HG03060 (cell line): ENCODE measurements around the gene GRK7.
A peak's percentile ranks its signal among the peaks of the same experiment; 100 is the strongest.
"Not testable (repeated sequence)": the region's sequence is repeated elsewhere in the genome, so short reads cannot be mapped to it uniquely, and the experiment has no call there.

ENCODE experiments used
- ATAC-seq: cut with Tn5 transposase; IDR thresholded peaks from one replicate; pipeline ENCODE4 v1.9.1; 2021; ENCODE audit warnings: low read depth, moderate number of reproducible peaks; ENCODE audit not compliant: unreplicated experiment

Gene GRK7

DNA sequence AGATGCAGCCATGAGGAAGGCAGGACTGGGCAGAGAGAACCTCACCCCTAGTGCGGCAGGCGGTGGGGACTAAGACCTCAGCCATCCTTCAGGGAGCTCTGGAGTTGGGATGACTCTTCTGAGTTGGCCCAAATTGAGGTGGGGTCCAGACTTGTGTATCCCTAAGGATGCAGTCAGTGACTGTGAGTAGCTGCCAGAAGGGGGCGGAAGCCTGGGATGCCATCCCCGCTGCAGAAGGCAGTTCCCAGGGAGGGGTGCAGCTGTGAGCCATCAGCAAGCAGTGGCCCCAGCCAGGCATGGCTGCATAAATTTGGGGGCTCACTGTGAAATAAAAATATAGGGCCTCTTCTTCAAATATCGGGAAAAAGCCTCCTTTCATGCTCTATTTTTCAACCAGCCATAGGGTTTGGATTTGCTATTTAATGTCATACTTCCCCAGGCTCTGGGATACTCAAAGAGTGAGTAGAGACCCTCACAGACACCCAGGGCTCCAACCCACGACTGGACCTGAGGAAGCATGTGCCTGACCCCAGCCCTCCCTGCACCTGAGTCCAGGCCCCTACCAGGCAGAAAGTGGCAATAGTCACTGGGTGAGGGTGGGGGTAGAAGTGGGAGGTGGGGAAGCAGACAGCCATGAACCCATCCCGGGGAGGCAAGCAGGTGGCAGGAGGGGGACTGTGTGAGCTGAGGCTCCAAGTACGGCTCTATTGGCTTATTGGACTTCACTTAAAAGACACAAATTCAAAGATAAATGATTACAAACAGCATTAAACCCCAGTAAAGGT lies 30.5 kb downstream of the GRK7 start:
- ATAC-seq = no peak

GRCh38 chr3:141795276-141795675 lies 32.1 kb downstream of the GRK7 start:
- ATAC-seq = no peak

DNA sequence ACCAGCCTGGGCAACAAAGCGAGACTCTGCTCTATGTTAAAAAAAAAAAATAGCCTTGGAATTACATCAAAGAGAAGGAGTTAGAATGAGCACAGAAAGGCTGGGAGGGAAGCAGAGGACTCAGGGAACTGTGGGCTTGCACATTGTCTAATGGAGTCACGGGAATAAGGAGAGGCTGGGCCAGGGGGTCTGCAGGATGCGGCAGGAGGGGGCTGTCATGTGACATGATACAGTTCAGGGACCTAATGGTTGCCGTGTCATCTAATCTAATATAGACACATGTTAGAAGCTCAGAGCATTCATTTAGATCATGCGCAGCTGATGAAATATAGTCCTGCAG lies 32.5 kb downstream of the GRK7 start:
- no peak for ATAC-seq

DNA sequence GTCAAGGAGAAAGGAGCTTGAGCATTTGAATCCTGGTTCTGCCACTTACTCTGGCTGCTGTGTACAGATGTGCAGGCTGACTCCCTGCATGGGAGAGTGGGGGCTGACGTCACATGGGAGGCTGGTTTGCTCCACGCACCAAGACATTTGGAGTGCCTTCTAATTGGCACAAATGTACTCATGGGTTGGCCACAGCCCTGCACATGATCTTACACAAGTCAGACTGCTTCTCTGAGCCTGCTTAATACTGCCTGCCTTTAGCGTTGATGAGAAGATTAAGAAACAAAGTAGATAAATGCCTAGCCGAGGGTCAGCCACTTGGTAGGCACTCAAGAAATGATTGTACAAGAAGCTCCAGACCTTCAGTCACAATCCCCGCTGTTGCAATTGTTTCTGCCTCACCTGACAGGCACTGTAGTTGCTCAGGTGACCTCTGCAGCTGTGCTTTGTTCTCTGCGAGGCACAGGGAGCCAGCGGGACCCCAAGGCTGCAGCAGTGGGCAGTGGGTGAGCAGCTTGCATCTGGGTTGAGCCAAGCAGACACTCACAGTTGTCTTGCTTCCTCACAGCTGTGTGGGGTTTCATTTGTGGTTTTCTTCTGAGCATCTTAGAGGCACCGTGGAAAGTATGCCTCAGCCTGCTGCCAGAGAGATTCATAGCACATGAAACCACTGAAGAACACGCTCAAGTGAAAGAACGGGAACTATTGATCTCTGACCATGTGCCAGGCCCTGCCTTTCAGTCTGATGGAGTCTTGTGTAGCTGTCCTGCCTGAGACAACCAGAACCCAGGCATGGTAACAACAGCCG lies 33.1 kb downstream of the GRK7 start:
- peak; percentile 91 for ATAC-seq

DNA sequence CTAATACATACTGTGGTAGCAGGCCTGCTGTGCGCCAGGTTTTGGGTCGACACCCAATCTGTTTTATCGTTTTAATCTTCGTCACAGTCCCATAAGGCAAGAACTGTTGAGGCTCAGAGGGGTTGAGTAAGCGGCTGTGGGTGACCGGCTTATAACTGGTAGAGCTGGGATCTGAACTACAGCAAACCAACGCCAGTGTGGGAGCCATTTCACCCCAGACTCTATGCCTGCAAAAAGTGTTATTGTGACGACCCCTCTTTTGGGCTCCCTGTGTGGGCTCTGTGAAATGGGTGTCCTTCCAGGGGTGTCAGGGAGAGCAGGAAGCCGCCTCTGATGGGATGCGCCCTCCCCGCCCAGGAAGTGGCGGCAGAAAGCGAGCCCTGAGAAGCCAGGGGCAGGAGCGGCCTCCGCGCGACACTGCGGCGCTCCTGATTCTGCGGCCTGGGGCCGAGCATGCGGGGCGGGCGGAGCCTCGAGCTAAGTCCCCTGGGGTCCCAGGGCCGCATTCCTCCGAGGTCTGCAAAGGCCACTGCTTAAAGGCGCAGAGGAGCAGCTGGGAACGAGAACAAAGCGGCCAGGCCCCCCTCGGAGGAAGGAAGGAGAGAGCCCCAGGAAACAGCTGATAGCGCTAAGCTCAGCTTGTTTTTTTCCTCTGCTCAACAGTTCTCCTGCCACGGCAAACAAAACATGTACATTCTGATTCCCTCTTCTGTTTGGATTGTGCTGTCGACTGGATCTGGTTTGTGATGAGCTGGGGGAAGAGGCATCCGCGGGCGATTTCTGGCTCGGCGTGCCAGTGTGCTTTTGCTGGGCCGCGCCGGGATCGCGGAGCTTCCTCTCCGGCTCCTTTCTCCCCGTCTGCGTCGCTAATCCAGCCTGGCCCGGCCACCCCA lies 33.9 kb downstream of the GRK7 start:
- ATAC-seq = peak; percentile 12

DNA sequence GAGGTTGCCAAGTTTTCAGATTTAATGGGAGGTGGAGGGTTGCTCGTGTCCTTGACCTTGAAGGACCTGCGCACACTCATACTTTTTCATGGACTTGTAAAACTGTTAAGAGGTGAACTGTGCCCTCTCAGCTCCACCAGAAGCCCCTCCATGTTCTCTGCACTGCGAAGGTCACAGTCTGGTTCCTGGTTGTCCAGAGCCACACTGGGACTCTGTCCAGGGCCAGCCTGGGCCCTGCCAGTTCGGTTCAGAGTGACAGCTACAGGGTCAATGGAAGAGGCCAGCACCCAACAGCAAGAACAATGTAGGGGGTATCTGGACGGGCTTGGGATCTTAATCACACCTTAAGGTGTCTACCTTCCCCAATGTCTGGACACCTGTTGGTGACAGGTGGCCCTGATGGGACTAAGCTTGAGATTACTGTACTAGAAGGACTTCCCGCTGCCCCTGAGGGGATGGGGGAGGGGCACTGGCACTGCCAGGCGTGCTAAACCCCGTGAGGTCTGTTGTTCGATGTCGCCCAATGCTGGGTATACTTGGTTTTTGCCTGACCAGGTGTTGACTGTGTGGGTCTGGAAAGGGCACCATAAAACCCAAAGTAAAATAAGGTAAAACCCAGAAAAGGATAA lies 34.7 kb downstream of the GRK7 start:
- ATAC-seq = no peak

- ATAC-seq = no peak
These were observed 35.2 kb downstream of the GRK7 start for GRCh38 chr3:141798448-141798845.

DNA sequence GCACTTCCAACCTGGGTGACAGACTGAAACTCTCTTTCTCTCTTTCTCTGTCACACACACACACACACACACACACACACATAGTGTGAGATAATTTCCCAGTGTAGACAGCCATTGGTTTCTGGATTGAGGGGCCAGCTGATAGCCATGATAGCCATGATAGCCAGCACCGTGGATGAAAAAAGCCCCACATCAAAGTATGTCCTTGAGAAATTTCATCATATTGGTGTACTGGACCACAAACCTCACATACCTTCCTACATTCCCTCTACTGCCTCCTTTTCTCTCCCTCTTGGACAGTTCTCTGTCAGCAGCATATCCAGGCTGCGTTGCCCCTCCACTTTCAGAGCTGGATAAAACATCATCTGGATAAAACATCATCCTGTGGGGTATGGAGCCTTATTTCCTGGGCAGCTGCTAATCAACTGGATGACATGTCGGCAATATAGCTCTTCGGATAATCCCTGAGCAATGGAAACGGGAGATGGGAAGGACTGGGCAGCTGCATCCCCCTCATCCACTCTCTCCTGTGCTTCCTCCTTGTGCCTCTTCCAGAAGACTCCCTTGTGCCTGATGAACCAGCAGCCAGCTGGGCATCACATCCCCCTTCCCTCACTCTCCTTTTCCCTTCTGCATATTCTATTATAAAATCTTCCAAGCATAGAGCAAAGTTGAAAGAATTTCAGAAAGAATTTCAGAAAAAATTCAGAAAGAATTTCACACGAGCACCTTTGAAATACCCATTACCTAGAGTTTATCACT lies 39.3 kb downstream of the GRK7 start:
- ATAC-seq = no peak

DNA sequence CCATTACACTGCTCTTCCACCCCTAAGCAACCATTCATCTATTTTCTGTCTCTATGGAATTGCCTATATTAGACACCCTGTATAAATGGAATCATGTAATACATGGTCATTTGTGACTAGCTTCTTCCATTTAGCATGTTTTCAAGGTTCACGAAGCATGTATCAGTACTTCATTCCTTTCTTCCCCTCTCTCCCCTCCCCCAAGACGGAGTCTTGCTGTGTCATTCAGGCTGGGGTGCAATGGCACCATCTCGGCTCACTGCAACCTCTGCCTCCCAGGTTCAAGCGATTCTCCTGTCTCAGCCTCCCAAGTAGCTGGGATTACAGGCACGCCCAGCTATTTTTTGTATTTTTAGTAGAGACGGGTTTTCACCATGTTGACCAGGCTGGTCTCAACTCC lies 40.3 kb downstream of the GRK7 start:
- not testable (repeated sequence) for ATAC-seq

GRCh38 chr3:141804447-141804777 lies 41.2 kb downstream of the GRK7 start:
- ATAC-seq = no peak

- no peak for ATAC-seq
These were observed 41.8 kb downstream of the GRK7 start for GRCh38 chr3:141804778-141805639.

DNA sequence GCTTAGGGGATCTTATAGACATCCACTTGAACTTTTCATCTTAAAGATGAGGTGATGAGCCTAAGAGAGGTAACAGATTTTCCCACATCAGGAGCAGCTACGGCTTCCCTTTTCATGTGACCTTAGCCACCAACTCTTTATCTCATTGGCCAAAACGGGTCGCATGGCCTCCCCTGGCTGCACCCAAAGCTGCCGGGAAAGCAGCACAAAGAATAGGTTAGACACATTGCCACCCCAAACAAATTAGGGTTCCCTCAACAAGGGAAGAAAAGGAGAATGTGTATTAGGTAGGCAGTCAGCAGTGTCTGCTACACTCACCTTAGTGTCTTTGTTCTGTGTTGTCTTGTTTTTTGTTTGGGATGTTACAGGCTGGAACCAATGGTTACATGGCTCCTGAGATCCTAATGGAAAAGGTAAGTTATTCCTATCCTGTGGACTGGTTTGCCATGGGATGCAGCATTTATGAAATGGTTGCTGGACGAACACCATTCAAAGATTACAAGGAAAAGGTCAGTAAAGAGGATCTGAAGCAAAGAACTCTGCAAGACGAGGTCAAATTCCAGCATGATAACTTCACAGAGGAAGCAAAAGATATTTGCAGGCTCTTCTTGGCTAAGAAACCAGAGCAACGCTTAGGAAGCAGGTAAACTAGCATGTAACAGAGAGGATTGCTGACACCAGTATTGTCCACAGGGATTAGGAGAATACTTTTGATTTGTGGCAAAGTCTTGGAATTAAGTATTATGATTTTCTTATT lies 44.2 kb downstream of the GRK7 start:
- no peak for ATAC-seq

- no peak for ATAC-seq
These were observed 45.4 kb downstream of the GRK7 start for GRCh38 chr3:141808586-141808985.

DNA sequence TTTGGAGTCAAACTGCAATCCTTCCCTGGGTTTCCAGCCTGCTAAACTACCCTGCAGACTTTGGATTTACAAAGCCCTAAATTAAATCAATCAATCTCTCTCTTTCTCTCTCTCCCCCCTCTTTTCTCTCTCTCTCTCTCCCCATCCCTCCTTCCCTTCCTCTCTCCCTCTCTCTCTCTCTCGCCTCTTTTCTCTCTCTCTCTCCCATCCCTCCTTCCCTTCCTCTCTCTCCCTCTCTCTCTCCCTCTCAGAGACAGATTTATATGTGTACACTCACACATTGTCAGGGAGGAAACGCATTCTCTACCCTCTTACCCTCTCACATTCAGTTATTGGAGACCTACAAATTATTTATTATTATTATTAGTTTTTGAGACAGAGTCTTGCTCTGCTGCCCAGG lies 47.0 kb downstream of the GRK7 start:
- no peak for ATAC-seq

DNA sequence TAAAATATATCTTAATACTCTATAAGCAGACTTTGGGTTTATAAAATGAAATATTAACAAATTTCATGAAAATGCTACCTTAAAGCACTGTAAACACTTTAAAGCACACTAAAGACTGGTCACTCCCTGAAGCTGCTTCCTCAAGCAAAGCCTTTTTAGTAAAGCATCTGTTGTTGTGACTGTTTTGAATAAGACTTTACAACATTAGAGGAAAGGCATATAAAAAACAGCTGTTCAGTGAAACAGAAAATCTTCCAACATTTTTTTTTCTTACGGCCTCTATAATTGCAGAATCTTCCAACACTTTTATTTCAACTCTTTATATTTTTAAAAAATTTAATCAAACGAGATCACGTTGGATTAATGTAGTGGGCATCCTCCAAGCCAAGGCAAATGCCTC lies 48.1 kb downstream of the GRK7 start:
- ATAC-seq = no peak

DNA sequence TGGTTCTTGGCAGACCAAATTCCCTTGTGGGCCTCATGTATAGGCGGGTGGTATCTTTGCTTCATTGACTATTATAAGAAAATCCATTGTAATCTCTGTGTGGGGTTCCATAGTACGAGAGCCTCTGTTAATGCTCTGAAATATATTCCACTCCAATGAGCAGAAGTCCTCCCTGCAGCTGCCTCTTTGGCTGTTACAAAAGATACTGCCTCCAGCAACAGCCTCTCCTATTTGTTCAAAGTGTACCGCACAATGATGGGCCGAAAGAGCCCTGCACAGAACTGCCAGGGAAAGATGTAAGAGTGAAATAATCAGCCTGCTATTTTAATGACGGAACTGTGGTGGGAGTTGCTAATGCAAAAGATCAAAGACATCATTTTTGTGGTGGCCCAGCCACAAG lies 48.9 kb downstream of the GRK7 start:
- ATAC-seq = no peak

DNA sequence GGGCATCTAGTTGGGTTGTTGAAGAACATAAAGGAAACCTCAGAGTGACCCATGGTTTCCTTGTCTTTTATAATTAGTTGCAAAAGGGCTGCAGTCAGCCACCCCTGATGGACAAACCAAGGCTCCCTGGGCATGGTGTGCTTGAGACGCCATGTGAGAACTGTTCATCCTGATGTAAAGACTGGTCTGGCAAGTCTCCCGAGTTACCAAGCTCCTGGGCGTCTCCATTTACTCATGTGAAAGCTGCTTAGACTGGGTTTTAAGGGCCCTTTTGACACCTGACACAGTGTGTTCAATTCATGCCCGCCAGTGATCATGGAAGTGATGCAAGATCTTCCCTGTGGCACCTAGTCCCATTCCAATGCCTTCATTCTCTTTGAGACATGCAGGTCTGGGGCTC lies 49.4 kb downstream of the GRK7 start:
- ATAC-seq = no peak
